GM21723 (cell line): ENCODE measurements around the gene AMDHD2.
A peak's percentile ranks its signal among the peaks of the same experiment; 100 is the strongest.

ENCODE experiments used
- ATAC-seq: cut with Tn5 transposase; IDR thresholded peaks from one replicate; pipeline ENCODE4 v1.9.1; 2021; ENCODE audit warnings: mild to moderate bottlenecking, moderate library complexity; ENCODE audit not compliant: unreplicated experiment

The AMDHD2 gene

DNA sequence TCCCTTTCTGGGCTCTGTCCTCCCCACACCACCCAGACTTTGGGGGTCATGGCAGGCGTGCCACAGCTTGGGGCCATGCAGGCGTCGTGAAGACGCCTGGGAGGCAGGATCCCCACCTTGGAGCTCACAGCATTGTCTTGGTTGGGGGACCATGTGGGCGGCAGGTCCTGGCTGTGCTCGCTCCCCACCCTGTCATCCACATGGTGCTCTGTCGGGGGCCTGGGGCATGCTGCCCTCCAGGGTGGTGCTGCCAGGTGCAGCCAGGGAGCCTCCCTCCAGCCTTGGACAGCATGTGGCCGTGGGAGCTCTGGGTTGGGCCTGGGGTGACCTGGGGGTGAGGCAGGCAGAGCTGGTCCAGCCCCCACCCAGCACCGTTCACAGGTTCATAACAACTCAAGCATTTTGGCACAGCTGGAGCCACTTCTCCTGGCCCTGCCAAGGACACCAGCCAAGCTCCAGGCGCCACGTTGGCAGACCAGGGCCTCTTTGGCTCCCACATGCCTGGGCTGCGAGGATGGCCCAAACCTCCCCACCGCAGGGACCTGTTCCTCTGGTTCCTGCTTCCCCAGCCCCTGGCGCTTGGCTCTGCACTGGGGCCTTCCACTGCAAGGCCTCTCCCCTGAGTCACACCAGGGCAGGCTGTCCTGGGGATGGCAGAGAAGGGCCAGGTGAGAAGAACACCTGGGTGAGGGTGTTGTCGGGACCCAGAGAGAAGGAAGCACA is 21.5 kb upstream of the AMDHD2 start:
- ATAC-seq: no peak

DNA sequence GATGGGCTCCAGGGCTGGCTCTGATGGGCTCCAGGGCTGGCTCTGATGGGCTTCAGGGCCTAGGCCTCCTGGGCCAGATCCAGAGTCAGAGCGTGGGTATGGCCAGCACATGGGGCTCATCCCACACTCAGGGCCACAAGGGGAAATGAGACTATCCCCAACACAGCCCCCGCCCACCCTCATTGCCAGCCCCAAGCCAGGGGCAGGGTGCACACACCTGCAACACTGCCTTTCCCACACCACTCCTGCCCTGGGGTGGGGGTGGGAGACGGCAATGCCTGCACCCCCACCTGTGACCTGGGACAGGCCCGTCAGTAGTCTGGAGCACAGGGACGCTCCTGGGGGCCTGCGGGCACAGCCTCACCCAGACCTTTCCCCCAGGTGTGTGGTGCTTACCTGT is 20.7 kb upstream of the AMDHD2 start:
- ATAC-seq: no peak

DNA sequence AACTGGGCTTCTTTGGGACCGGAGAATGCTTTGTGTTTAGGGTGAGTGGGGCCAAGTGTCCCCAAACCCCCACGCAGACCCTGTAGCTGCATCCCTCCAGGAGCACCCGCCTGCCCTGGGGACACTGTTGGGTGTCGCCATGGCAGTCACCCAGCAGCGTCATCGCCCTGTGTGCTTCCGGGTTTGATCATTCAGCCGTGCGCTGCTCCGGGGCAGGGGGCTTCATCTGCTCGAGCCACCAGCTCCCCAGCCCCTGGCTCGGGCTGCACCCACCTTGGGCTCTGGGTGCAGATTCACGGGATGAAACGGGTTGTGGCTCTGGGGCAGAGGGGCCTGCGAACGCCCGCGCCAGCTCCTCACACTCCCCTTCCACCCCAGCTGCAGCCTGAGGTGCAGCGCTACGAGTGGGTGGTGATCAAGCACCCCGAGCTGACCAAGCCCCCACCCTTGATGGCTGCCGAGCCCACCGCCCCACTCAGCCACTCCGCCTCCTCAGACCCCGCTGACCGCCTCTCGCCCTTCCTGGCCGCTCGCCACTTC is 20.2 kb upstream of the AMDHD2 start:
- ATAC-seq: no peak

DNA sequence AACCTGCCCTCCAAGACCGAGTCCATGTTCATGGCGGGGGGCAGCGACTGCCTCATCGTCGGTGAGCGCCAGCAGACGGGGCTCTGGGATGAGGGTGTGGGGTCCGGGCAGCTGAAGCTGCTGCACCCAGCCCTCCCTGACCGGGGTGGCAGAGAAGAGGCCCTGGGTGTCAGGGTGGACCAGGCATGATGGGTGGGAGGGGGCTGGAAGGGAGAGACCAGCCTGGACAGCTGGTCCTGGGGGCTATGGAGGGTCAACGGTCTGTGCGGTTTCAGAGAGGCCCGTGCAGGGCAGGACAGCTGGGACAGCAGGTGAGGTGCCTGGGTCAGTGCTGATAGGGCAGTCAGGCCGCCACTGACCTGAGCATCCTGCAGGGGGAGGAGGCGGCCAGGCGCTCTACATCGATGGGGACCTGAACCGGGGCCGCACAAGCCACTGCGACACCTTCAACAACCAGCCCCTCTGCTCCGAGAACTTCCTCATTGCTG is 19.7 kb upstream of the AMDHD2 start:
- ATAC-seq: no peak

DNA sequence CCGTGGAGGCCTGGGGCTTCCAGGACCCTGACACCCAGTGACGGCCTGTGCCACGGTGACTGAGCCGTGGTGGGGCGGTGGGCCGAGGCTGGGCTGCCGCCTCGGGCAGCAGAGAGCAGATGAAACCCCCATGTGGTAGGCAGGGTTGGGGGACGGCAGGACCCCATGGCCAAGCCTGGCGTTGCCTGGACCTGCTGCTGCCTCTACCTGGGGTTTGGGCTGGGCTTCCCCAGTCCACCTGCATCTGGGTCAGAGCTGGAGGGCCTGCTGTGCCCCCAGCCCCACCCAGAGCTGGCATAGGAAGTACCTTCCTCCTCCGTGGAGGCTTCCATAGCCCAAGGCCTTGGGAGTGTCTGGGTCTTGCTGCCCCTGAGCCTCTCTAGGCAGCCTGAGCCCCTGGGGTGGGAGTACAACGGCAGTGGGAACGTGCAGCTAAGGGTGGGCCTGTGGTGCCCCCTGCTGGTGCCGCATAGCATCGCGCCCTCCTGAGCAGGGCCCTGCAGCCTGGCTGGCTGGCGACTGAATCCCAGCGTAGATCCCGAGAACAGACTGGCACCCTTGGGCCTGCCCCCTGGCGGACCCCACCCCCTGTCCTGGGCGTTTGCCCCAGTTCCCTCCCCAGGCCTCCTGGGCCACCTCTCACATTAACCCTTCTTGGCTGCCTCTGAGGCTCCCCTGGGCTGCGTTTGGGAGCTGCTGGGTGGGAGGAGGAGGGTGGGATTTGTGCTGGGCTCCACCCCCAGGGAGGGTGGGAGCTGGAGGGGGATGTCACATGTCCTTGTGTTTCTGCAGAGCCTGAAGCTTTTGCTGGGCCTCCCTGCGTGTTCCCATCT is 19.0 kb upstream of the AMDHD2 start:
- no peak for ATAC-seq

DNA sequence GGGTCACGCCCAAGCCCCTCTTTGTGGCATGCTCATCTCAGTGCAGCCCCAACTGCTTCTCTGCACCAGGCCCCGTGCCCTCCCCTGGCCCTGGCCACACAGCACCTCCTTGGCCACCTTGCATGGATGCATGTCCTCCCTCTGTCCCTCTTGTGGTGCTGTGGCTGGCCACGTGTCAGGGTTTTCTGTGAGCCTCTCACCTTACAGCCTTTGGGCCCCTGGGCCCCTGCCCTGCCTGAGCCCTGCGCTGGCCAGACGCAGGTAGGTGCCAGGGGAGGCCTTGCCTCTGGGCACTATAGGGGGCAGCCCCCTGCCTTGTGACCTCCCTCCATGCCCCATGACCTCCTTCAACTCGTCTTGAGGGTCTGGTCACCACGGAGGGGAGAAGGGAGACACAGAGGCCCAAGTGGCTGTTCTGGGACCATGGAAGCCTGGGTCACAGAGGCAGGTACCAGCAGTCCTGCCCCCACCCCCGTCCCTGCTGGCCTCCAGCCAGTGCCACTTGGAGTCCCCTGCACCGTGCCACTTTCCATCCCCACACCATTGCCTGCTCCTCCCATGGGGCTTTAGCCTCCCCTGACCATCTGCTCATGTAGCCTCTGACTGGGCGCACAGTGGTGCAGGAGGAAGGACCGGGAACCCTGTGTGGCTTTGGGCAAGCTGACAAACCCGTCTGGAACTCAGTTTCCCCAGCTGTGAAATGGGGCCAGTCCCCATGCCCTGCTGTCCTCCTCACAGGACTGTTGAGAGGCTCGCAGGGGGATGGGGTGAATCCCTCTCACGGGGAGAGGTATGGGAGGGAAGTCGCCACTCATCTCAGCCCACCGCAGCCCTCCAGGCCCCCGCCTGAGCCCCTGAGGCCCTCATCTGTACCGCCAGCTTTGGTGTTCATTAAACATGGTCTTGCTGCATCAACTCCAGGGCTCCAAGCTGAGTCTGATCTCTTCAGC is 17.9 kb upstream of the AMDHD2 start:
- ATAC-seq: no peak

DNA sequence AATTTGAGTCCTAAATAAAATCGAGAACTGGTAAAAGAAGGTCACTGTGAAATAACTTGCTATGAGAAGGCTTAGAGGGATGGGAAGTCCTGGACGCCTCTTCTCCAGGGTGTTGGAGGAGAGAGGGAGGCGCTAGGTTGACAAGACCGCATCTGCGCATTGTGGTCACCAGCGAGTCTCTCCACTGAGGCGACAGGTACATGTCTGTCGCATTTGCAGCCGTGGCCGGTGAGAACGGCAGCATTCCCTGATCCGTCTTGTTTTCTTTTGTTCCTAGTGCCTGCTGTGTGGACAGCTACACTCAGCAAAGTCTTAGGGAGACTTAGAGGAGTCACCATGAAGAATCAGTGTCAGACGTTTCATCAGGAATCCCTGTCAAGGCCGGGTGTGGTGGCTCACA is 14.5 kb upstream of the AMDHD2 start:
- no peak for ATAC-seq

DNA sequence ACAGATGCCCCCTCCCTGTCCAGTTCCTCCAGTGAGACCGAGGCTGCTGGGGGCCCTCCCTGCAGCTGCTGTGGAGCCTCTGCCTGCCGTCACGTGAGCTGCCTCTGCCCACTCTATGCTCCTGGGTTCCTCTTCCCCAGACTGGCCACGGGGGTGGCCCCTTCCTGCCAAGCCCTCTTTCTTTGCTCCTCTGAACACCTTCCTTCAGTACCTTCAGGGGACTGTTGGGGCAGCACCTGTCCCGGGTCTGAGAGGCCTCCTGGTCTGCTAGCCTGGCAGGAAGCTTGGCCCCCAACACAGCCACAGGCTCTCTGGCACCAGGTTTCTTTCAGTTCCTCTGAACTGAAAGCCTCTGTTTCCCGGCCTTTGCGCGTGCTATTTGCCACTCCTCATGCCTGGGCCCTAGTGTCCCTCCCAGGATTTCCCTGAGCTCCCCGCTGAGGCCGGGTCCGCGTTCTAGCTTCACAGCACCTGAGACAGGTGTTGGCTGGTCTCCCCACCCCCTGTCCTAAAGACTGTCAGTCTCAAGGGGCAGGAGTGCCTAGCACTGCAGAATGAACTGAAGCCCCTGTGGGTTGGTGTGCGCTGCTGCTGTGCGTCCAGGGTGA is 13.0 kb upstream of the AMDHD2 start:
- ATAC-seq: peak; percentile 53

DNA sequence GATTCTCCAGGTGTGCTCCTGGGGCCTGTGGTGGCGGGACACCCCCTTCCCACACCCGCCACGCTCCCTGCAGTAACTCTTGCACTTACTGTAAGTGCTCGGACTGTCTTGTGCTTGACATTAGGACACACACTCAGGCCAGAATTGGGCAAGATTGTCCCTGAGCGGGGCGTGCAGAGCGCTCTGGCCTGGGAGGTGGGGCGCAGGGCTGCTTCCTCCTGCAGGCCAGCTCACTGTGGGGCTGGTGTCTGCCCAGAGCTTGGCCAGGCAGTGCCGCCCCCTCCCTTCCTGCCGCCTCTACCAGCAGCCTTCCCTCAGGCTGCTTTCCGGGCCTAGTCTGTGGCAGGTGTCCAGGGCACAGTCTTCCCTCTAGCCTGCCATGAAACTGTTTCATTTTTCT is 12.5 kb upstream of the AMDHD2 start:
- no peak for ATAC-seq

DNA sequence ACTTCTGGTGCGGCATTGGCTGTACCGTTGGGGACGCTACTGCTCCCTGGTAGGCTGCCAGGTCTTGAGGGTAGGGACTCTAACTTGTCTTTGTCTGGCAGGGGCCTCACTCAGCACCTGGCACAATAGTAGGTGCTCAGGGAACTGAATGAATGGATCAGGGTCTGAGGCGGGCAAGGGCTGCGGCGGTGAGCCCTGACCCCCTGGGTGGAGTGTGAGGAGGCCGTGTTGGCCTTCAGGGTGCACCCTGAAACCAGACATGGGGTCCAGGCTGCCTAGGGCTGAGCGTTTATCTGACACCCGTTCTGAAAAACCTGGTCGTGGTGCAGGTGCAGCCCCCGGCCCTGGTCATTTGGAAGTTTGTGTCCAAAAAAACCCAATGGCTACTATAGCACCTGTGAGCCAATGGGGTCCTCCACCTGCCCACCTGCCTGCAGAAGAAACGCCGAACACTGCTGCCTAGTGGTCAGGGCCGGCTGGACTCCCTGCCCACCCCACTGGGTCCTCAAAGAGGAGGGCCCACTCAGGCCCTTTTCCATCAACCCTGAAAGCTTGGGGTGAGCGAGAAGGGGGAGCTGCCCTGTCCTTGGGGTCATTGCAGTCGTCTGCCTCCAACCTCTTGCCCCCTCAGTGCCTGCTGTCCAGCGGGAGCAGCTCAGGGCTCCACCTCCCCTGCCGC is 11.3 kb upstream of the AMDHD2 start:
- no peak for ATAC-seq

DNA sequence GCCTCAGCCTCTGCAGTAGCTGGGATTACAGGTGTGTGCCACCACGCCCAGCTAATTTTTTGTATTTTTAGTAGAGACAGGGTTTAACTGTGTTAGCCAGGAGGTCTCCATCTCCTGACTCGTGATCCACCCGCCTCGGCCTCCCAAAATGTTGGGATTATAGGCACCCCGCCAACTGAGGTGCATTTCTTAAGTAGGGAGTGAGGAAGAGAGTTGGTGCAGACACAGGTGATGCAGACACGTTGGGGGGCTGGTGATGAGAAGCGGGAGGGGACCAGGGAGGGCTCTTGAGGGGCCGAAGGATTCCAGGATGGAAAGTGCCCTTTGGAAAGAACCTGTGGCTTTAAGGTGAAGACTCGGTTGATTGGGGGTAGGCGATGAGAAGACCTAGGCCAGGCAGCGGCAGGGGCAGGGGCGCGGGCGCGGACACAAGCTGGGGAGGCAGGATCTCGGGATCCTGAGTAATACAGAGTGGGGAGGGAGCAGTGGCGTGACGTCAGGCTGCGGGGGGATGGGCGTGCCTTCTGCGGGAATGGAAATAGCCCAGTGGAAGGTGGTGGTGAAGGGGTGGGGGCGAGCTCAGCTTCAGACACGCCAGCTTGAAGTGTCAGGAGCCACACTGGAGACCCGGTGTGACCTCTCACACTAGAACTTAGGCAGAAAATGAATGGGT is 8.9 kb upstream of the AMDHD2 start:
- ATAC-seq: no peak

DNA sequence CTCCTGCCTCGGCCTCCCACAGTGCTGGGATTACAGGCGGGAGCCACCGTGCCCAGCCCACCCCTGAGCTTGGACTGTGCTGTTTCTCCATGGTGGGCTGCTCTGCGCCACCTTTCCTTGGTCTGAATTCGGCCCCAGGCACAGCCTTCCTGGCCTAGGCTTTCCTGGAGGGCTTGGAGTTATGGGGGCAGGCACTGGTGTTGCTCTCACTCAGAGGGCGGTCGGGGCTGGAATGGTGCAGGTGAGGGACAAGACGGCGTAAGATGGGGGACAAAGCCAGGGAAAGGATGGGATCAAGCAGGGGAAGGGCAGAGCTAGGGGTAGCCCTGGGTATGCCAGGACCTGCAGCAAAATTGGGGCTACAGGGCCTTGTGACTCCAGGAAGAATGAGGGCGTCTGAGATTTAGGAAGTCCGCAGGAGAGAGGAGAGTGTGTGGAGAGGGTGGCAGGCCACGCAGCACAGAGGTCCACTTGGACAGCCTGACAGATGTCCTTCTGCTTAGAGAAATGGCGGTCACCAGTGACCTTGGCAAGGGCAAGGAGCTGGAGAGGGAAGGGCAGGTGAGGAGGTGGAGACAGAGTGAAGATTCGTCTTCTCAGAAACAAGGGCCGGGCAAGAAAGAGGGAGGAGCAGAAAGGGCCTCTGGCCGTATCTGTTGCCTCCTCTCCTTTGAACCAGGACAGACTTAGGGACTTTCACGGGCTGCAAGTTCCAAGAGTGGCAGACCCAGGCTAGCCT is 8.0 kb upstream of the AMDHD2 start:
- no peak for ATAC-seq

DNA sequence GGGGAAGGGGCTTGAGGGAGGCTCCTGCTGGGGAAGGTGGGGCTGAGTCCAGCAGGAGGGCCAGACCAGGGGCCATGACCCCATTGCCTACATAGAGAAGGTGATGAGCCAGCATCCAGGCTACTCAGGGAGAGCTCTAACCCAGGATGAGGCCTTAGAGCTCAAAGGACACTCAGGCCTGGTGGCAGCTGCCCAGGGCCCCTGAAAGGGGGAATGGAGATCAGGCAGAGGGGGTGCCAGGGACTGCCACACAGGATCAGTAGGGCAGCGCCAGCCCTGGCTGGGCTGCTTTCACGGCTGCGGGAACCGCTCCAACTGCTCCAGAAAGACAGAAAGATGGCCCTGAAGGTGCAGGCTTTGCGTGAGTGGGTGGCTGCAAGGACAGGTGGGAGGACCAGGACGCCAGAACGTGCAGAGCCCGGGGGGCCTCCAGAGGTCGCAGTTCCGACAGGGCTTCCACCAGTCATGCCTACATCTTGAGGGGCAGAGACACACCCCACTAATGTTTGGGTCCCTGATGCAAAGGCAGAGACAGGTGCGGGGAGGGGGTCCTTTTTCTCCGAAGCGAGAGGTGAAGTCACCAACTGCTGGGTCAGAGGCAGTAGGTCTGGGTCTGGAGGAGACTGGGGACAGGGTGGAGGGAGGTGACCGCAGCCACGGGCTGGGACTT is 7.3 kb upstream of the AMDHD2 start:
- ATAC-seq: no peak

DNA sequence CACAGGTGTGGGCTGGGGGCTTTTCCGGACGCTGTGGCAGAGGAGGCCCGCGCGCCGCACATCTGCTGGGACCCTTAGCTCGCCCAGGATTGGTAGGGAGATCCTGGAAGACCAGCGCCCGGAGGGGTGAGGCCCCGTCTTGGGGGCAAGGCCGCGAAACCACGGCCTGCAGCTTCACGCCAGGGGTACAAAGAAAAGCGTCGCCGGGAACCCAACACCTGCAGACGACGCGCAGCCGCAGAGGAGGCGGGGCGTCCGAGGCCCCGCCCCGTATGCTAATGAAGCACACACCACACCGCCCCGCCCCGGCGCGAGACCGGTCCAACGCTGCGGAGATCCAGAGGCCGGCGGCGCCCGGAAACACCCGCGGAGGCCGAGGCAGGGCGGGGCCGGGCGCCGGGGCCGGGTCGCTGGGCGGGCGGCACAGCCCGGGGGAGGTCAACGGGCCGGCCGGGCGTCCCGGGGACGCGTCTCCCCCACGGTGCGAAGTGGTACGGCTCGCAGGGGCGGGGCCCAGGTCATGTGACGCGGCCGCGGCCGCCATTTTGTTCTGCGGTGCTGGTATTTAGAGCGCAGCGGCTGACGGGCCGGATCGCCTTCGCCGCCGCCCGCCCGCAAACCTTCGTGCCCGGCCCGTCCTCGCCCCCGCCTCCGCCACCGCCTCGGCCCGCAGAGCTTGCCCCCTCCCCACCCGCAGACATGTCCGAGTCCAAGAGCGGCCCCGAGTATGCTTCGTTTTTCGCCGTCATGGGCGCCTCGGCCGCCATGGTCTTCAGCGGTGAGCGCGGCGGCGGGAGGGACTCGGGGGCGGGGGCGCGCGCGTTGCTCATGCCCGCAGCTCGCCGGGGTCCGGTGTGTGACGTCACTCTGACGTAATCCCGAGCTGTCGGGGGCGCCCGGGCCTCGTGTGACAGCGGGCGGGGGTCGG is 6.5 kb upstream of the AMDHD2 start, which contains the start of gene ATP6V0C:
ATP6V0C (plus strand) TSS at position 548 of the 928 bp plus-strand sequence; CDS start at position 700, 152 bp downstream.
- ATAC-seq: peak; percentile 64

DNA sequence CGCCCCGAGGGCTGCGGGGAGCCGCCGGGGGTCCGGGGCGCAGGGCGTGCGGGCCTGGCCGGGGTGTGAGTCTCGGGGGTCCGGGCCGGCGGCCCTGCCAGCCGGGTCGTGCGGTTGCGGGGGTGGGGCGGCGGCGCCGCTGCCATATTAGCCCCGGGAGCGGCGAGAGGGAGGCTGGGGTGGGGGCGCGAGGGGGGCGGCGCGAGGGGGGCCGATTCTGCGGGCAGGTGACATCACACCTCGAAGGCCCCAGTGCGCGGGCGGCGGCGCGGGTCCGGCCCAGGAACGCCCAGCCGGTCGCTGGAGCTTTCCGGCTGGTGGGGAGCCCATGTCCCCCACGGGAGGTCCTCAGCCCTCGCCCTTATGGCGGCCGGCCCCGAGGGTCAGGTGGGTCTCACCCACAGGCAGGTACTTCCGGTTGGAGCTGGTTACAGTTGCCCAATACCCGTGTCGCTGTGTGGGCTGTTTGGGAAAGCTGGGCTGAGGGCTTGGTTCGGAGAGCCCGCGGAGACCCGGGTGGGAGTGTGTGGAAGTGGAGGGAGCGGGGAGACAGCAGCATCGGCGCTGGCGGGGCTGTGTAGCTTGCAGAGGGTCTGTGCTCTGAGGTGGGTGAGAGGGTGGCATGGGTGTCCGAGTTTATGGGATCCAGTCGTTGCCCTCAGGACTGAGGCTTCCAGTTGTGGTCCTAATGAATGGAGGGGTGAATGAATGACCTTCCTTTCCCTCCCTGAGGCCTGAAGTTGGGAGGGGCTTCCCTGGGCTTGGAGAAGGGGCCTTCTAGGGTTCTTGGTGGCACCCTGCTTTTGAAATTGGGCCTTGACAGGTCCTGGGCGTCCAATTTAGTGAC is 5.6 kb upstream of the AMDHD2 start:
- no peak for ATAC-seq
